Retinal pigment epithelial cell (primary cell): ENCODE measurements around the gene PVRIG.
"Not testable (repeated sequence)": the region's sequence is repeated elsewhere in the genome, so short reads cannot be mapped to it uniquely, and the experiment has no call there.

Source experiments
- DNase-seq: peaks from one replicate; pipeline ENCODE4 v3.0.0-alpha.2; 2010; ENCODE audit warnings: low read depth
- H3K4me3 ChIP-seq: 2 replicates; pipeline ENCODE4 v1.5.1; 2011; ENCODE audit warnings: mild to moderate bottlenecking, low read length, control low read depth, moderate library complexity
- TF ChIP-seq, protein P1 (sequence below): conservative IDR thresholded peaks from 2 replicates; pipeline ENCODE4 v1.5.1; 2011; ENCODE audit warnings: low read depth, low read length, control low read depth, inconsistent platforms

The PVRIG gene

DNA sequence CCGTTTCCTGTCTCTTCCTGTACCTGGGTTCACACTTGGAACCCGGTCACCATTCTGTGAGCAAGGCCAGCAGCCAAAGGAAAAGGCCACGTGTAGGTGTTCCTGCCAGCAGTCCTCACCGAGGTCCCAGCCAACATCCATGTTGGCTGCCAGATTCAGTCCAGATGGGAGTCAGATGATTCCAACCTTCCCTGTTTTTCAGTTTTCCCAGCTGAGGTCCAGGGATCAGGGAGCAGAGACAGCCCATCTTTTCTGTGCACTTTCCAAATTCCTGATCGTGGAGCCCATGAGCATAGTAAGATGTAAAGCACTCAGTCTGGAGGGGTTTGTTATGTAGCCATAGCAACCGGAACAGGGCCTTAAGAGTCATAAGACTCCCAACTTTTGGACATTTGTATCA lies 3.9 kb upstream of the PVRIG start:
- TF ChIP-seq, protein P1, sequence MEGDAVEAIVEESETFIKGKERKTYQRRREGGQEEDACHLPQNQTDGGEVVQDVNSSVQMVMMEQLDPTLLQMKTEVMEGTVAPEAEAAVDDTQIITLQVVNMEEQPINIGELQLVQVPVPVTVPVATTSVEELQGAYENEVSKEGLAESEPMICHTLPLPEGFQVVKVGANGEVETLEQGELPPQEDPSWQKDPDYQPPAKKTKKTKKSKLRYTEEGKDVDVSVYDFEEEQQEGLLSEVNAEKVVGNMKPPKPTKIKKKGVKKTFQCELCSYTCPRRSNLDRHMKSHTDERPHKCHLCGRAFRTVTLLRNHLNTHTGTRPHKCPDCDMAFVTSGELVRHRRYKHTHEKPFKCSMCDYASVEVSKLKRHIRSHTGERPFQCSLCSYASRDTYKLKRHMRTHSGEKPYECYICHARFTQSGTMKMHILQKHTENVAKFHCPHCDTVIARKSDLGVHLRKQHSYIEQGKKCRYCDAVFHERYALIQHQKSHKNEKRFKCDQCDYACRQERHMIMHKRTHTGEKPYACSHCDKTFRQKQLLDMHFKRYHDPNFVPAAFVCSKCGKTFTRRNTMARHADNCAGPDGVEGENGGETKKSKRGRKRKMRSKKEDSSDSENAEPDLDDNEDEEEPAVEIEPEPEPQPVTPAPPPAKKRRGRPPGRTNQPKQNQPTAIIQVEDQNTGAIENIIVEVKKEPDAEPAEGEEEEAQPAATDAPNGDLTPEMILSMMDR: no peak
- no peak overlapping the region for H3K4me3 ChIP-seq
- DNase-seq: no peak

DNA sequence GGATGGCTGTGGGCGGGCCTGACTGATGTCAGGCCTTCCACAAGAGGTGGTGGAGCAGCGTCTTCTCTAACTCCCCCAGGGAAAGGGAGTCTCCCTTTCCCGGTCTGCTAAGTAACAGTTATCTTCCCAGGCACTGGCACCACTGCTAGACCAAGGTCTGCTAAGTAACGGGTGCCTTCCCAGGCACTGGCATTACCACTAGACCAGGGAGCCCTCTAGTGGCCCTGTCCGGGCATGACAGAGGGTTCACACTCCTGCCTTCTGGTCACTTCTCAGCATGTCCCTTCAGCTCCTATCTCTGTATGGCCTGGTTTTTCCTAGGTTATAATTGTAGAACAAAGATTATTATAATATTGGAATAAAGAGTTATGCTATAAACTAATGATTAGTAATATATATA lies 1.8 kb upstream of the PVRIG start:
- TF ChIP-seq, protein P1: peak; percentile 54
- not testable (repeated sequence) for DNase-seq, H3K4me3 ChIP-seq

DNA sequence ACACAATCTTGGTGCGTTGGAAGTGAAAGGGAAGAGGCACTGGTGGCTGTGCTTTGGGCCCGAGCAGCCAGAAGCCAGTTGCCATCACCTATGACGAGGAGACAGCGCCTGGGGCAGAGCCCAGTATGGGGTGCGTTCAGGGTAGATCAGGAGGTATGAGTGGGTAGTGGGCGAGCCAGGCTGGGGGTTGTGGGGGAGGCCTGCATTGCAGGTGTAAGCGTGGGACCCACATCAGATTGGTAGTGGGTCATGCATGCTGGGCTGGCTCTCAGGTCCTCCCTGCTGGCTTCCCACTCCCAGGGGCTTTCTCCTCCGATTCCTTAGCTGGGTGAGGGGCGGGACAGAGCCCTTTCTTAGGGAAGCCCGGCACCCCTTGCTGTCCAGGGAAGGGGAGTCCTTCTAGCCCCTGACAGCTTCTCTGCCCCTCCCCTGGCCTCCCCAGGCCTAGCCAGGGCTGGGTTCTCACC lies 445 bp upstream of the PVRIG start:
- no peak for DNase-seq
- TF ChIP-seq, protein P1: no peak
- no peak overlapping the region for H3K4me3 ChIP-seq

DNA sequence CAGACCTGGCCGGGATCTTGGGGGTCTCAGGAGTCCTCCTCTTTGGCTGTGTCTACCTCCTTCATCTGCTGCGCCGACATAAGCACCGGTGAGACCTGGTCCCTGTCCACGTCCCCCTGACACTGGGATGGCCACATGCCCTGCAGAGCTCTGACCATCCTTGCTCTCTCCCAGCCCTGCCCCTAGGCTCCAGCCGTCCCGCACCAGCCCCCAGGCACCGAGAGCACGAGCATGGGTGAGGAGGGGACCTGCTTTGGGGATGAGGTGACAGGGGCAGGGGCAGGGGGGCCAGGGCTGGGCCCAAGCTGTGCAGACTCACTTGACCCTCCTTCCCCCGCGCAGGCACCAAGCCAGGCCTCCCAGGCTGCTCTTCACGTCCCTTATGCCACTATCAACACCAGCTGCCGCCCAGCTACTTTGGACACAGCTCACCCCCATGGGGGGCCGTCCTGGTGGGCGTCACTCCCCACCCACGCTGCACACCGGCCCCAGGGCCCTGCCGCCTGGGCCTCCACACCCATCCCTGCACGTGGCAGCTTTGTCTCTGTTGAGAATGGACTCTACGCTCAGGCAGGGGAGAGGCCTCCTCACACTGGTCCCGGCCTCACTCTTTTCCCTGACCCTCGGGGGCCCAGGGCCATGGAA lies 959 bp downstream of the PVRIG start:
- no peak for DNase-seq
- TF ChIP-seq, protein P1: no peak
- no peak overlapping the region for H3K4me3 ChIP-seq

DNA sequence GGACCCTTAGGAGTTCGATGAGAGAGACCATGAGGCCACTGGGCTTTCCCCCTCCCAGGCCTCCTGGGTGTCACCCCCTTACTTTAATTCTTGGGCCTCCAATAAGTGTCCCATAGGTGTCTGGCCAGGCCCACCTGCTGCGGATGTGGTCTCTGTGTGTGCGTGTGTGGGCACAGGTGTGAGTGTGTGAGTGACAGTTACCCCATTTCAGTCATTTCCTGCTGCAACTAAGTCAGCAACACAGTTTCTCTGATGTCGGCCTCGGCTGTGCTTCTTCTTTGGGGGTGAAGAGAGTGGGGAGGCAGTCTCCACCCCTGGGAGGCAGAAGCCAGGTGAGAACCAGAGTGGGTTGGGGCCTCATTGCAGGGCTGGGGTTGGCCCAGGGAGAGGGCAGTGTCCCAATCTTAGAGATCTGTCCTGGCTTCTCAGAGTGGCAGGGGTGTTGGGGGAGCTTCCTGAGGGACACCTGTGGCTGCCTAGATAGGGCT lies 1.5 kb downstream of the PVRIG start:
- no peak for DNase-seq
- TF ChIP-seq, protein P1: no peak
- H3K4me3 ChIP-seq: no peak overlapping the region

DNA sequence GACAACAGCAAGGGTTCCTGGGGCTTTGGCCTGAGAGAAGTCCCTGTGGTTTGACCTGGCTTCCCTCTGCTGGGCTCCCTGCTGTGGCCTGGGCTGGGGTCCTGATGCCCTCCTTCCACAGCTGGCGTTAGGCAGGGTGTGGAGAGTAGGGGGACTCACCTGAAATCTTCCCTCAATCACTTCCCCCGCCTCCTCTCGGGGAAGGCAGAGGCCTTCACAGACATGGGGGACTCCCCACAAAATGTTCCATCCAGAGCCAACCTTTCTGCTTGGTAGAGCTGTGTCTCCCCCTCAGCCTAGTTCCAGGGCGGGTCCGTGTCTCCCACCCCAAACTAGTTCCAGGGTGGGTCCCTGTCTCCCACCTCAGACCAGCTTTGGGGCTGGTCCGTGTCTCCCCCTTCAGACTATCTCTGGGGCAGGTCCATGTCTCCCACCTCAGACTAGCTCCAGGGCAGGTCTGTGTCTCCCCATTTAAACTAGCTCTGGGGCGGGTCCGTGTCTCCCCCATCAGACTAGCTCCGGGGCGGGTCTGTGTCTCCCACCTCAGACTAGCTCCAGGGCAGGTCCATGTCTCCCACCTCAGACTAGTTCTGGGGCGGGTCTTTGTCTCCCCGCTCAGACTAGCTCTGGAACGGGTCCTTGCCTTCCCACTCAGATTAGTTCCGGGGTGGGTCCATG lies 2.2 kb downstream of the PVRIG start:
- DNase-seq: no peak
- TF ChIP-seq, protein P1: no peak
- no peak overlapping the region for H3K4me3 ChIP-seq
